GM23338 (cell line): ENCODE results near the gene SYCN. TPM values are rescaled to one million over a fixed set of nuclear protein-coding genes. Genes with fewer than 3 reads are reported as not detected.

ENCODE experiments used
- ATAC-seq: fragments of 200-7000 bp; cut with Tn5 transposase; 3 replicates; pipeline ENCODE4 v1.9.1; 2020
- DNase-seq: peaks from one replicate; pipeline ENCODE4 v3.0.0-alpha.2; 2015; ENCODE audit warnings: low spot score
- H2AFZ ChIP-seq: fragments of 200-600 bp; sonication (generic); 2 replicates; pipeline ENCODE4 v1.8.0; 2016; ENCODE audit warnings: antibody characterized with exemption, mild to moderate bottlenecking, moderate library complexity
- H3F3A ChIP-seq: fragments of 200-600 bp; sonication (generic); replicated peaks from 2 replicates; pipeline ENCODE4 v1.8.0; 2017; ENCODE audit warnings: antibody characterized with exemption, mixed run types, low read depth
- H3K27ac ChIP-seq: fragments of 200-600 bp; sonication (generic); 2 replicates; pipeline ENCODE4 v1.6.1; 2016; ENCODE audit warnings: low read depth
- H3K27me3 ChIP-seq: fragments of 200-600 bp; sonication (generic); 2 replicates; pipeline ENCODE4 v1.8.0; 2016; ENCODE audit warnings: mild to moderate bottlenecking, mixed run types, moderate library complexity; ENCODE audit not compliant: insufficient read depth
- H3K36me3 ChIP-seq: fragments of 200-600 bp; sonication (generic); 2 replicates; pipeline ENCODE4 v1.8.0; 2016; ENCODE audit warnings: mild to moderate bottlenecking; ENCODE audit not compliant: insufficient read depth
- H3K4me1 ChIP-seq: fragments of 200-600 bp; sonication (generic); 2 replicates; pipeline ENCODE4 v1.8.0; 2016; ENCODE audit warnings: mild to moderate bottlenecking, moderate library complexity; ENCODE audit not compliant: insufficient read depth
- H3K4me2 ChIP-seq: fragments of 200-600 bp; sonication (generic); 2 replicates; pipeline ENCODE4 v1.7.1; 2017; ENCODE audit warnings: mixed run types
- H3K4me3 ChIP-seq: fragments of 200-600 bp; sonication (generic); 2 replicates; pipeline ENCODE4 v1.6.1; 2016; ENCODE audit warnings: mixed run types
- H3K79me2 ChIP-seq: fragments of 200-600 bp; sonication (generic); replicated peaks from 2 replicates; pipeline ENCODE4 v1.8.0; 2017; ENCODE audit warnings: mild to moderate bottlenecking; ENCODE audit not compliant: insufficient read depth
- H3K9me2 ChIP-seq: fragments of 200-600 bp; sonication (generic); 2 replicates; pipeline ENCODE4 v1.8.0; 2017; ENCODE audit not compliant: insufficient read depth
- H4K20me1 ChIP-seq: fragments of 200-600 bp; sonication (generic); replicated peaks from 2 replicates; pipeline ENCODE4 v1.8.0; 2017; ENCODE audit warnings: mild to moderate bottlenecking; ENCODE audit not compliant: insufficient read depth
- H3K27ac Mint-ChIP-seq: 2 replicates; pipeline ENCODE4 v1.8.0; 2020; ENCODE audit warnings: inconsistent platforms, mild to moderate bottlenecking, moderate library complexity, mixed read lengths
- H3K27me3 Mint-ChIP-seq: 3 replicates; pipeline ENCODE4 v1.8.0; 2022; ENCODE audit warnings: low read depth, mild to moderate bottlenecking, moderate library complexity, mixed read lengths, inconsistent platforms; ENCODE audit not compliant: insufficient read depth, poor library complexity
- H3K36me3 Mint-ChIP-seq: 3 replicates; pipeline ENCODE4 v1.8.0; 2021; ENCODE audit warnings: low read depth, mild to moderate bottlenecking, inconsistent platforms, moderate library complexity, mixed read lengths
- H3K4me1 Mint-ChIP-seq: 3 replicates; pipeline ENCODE4 v1.8.0; 2020; ENCODE audit warnings: mild to moderate bottlenecking, inconsistent platforms, mixed read lengths
- H3K4me3 Mint-ChIP-seq: 3 replicates; pipeline ENCODE4 v1.8.0; 2021; ENCODE audit warnings: moderate library complexity, mild to moderate bottlenecking, inconsistent platforms, mixed read lengths
- H3K9me3 Mint-ChIP-seq: 3 replicates; pipeline ENCODE4 v1.8.0; 2020; ENCODE audit warnings: moderate library complexity, mild to moderate bottlenecking, inconsistent platforms, mixed read lengths
- CREB1 ChIP-seq: fragments of 250-450 bp; sonication (Bioruptor Pico); IDR thresholded peaks from 2 replicates; pipeline ENCODE4 v1.5.0; 2020; ENCODE audit warnings: low read depth, mild to moderate bottlenecking, moderate library complexity
- CTCF ChIP-seq, 2 experiments: fragments of 200-600 bp in 1 of 2; sonication (generic) in 1 of 2; conservative IDR thresholded peaks; 2 replicates each; pipeline versions ENCODE4 v1.5.1 to v1.6.1; 2016 to 2017; ENCODE audit warnings: antibody characterized with exemption in 2 of 2, low read depth in 2 of 2, mild to moderate bottlenecking in 2 of 2, moderate library complexity in 1 of 2
- ETS1 ChIP-seq: IDR thresholded peaks from 2 replicates; pipeline ENCODE4 v1.6.1; 2016; ENCODE audit warnings: antibody characterized with exemption
- EZH2 ChIP-seq: fragments of 200-600 bp; sonication (generic); IDR thresholded peaks from one replicate; pipeline ENCODE4 v1.8.0; 2017; ENCODE audit warnings: antibody characterized with exemption, mild to moderate bottlenecking, low read depth; ENCODE audit not compliant: unreplicated experiment
- EZH2phosphoT487 ChIP-seq: fragments of 200-600 bp; sonication (generic); IDR thresholded peaks from one replicate; pipeline ENCODE4 v1.8.1; 2018; ENCODE audit warnings: antibody characterized with exemption; ENCODE audit not compliant: unreplicated experiment
- JUNB ChIP-seq: IDR thresholded peaks from one replicate; pipeline ENCODE4 v1.6.1; 2016; ENCODE audit warnings: antibody characterized with exemption; ENCODE audit not compliant: unreplicated experiment
- NANOG ChIP-seq: IDR thresholded peaks from 2 replicates; pipeline ENCODE4 v1.6.1; 2016; ENCODE audit warnings: antibody characterized with exemption, borderline replicate concordance
- POLR2AphosphoS5 ChIP-seq: IDR thresholded peaks from 2 replicates; pipeline ENCODE4 v1.6.1; 2016; ENCODE audit warnings: antibody characterized with exemption, low read depth
- STAT1 ChIP-seq: IDR thresholded peaks from one replicate; pipeline ENCODE4 v1.6.1; 2016; ENCODE audit warnings: antibody characterized with exemption; ENCODE audit not compliant: unreplicated experiment
- ZNF114 ChIP-seq: fragments of 250-450 bp; sonication (Bioruptor Pico); IDR thresholded peaks from 2 replicates; pipeline ENCODE4 v1.5.0; 2020; ENCODE audit warnings: mild to moderate bottlenecking, moderate library complexity
- ZNF331 ChIP-seq: fragments of 250-450 bp; sonication (Bioruptor Pico); IDR thresholded peaks from 2 replicates; pipeline ENCODE4 v1.5.0; 2020; ENCODE audit warnings: low read depth, mild to moderate bottlenecking, moderate library complexity
- ZNF462 ChIP-seq: fragments of 250-450 bp; sonication (Bioruptor Pico); IDR thresholded peaks from 2 replicates; pipeline ENCODE4 v1.5.0; 2020; ENCODE audit warnings: mild to moderate bottlenecking, moderate library complexity
- polyA plus RNA-seq: library from polyadenylated mRNA; unstranded; fragments of >200 nt; fragmentation: Nextera tagmentation; extraction: Ambion mirVana; gene quantifications from 2 replicates; pipeline ENCODE4 v1.2.1, GENCODE V29; 2016
- total RNA-seq: library from RNA; depleted of rRNA; stranded (reverse); fragments of >200 nt; shearing (Covaris generic); gene quantifications from 2 replicates; pipeline ENCODE4 v1.2.3, GENCODE V29; 2014
- TF ChIP-seq, protein P1 (sequence below): IDR thresholded peaks from one replicate; pipeline ENCODE4 v1.6.1; 2018; ENCODE audit warnings: antibody characterized with exemption; ENCODE audit not compliant: unreplicated experiment

Gene SYCN
- total and polyA plus RNA-seq, 2 experiments from 2014 or later = not detected

GRCh38 chr19:39251846-39252245, 47.8 kb upstream of the SYCN start:
- H3K4me3 Mint-ChIP-seq = no peak overlapping the region
- no peak overlapping the region for H3K4me3 ChIP-seq
- no peak overlapping the region for H3K27ac Mint-ChIP-seq
- H3K4me1 Mint-ChIP-seq = no peaks in the 10 kb centered on the region; the same call in 2 of the 3 replicates
- ATAC-seq (no peak), DNase-seq (no peak)
- no peaks in the 10 kb centered on the region; the same call in 1 of the 3 replicates for H3K9me3 Mint-ChIP-seq
- no peaks in the 10 kb centered on the region for H3K9me2 ChIP-seq
- H3F3A ChIP-seq = no peaks in the 10 kb centered on the region
- peaks cover 2% of the 10 kb centered on the region; the same call in 1 of the 2 replicates for H4K20me1 ChIP-seq
- TF ChIP-seq, protein P1, sequence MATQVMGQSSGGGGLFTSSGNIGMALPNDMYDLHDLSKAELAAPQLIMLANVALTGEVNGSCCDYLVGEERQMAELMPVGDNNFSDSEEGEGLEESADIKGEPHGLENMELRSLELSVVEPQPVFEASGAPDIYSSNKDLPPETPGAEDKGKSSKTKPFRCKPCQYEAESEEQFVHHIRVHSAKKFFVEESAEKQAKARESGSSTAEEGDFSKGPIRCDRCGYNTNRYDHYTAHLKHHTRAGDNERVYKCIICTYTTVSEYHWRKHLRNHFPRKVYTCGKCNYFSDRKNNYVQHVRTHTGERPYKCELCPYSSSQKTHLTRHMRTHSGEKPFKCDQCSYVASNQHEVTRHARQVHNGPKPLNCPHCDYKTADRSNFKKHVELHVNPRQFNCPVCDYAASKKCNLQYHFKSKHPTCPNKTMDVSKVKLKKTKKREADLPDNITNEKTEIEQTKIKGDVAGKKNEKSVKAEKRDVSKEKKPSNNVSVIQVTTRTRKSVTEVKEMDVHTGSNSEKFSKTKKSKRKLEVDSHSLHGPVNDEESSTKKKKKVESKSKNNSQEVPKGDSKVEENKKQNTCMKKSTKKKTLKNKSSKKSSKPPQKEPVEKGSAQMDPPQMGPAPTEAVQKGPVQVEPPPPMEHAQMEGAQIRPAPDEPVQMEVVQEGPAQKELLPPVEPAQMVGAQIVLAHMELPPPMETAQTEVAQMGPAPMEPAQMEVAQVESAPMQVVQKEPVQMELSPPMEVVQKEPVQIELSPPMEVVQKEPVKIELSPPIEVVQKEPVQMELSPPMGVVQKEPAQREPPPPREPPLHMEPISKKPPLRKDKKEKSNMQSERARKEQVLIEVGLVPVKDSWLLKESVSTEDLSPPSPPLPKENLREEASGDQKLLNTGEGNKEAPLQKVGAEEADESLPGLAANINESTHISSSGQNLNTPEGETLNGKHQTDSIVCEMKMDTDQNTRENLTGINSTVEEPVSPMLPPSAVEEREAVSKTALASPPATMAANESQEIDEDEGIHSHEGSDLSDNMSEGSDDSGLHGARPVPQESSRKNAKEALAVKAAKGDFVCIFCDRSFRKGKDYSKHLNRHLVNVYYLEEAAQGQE = no peak
- TF ChIP-seq ZNF462 = no peak
- TF ChIP-seq POLR2AphosphoS5 = no peak
- TF ChIP-seq NANOG = no peak
- no peak for TF ChIP-seq ZNF114 (CRISPR knock-in tag)
- TF ChIP-seq CTCF (conservative IDR thresholded peaks at IDR 0.05; ENCODE audit: low read depth in 2 of 2) = no peak
- no peak for TF ChIP-seq STAT1
- TF ChIP-seq ZNF331 = no peak
- TF ChIP-seq EZH2phosphoT487 = no peak
- TF ChIP-seq ETS1 = no peak
- TF ChIP-seq EZH2 = no peak
- TF ChIP-seq CREB1 (CRISPR knock-in tag) = no peak
- TF ChIP-seq JUNB = no peak
- no peak overlapping the region for H3K27ac ChIP-seq
- H3K36me3 Mint-ChIP-seq = no peaks in the 10 kb centered on the region
- H3K36me3 ChIP-seq = no peaks in the 10 kb centered on the region
- no peaks in the 10 kb centered on the region for H3K79me2 ChIP-seq
- no peaks in the 10 kb centered on the region; the same call in 1 of the 2 replicates for H3K4me1 ChIP-seq
- H3K27me3 ChIP-seq = peaks cover 64% of the 10 kb centered on the region
- no peak overlapping the region for H3K4me2 ChIP-seq
- peaks cover 55% of the 10 kb centered on the region for H3K27me3 Mint-ChIP-seq
- H2AFZ ChIP-seq = no peak overlapping the region
